ENCODE results near the gene ARRDC3.

ARRDC3 gene

GRCh38 chr5:91373006-91373405, 10.1 kb downstream of the ARRDC3 start:
- H3K36me3 ChIP-seq (ENCODE audit: control insufficient read depth, insufficient read depth, low read length, severe bottlenecking) = peaks cover 100% of the 10 kb centered on the region
- no peaks in the 10 kb centered on the region for H3K27me3 ChIP-seq (replicated peaks; ENCODE audit: control insufficient read depth, insufficient read depth, low read length)
- H3K4me1 ChIP-seq (ENCODE audit: control insufficient read depth, insufficient read depth, low read length) = peaks cover 54% of the 10 kb centered on the region
- H3K9ac ChIP-seq (ENCODE audit: low read length) = no peak overlapping the region
- no peaks in the 10 kb centered on the region for H3K9me3 ChIP-seq (ENCODE audit: control insufficient read depth, low read length)
- DNase-seq (ENCODE audit: low read depth) = no peak
- no peak overlapping the region for H3K4me3 ChIP-seq (ENCODE audit: low read length)

GRCh38 chr5:91369480-91369879, 13.6 kb downstream of the ARRDC3 start:
- H3K9ac ChIP-seq (ENCODE audit: low read length) = no peak overlapping the region
- no peak for DNase-seq (ENCODE audit: low read depth)
- H3K4me3 ChIP-seq (ENCODE audit: low read length) = no peak overlapping the region
- H3K27me3 ChIP-seq (replicated peaks; ENCODE audit: control insufficient read depth, insufficient read depth, low read length) = no peaks in the 10 kb centered on the region
- H3K4me1 ChIP-seq (ENCODE audit: control insufficient read depth, insufficient read depth, low read length) = peaks cover 23% of the 10 kb centered on the region
- H3K9me3 ChIP-seq (ENCODE audit: control insufficient read depth, low read length) = no peaks in the 10 kb centered on the region
- peaks cover 69% of the 10 kb centered on the region for H3K36me3 ChIP-seq (ENCODE audit: control insufficient read depth, insufficient read depth, low read length, severe bottlenecking)

- H3K36me3 ChIP-seq (ENCODE audit: control insufficient read depth, insufficient read depth, low read length, severe bottlenecking) = peaks cover 55% of the 10 kb centered on the region
- no peaks in the 10 kb centered on the region for H3K27me3 ChIP-seq (replicated peaks; ENCODE audit: control insufficient read depth, insufficient read depth, low read length)
- peaks cover 25% of the 10 kb centered on the region for H3K4me1 ChIP-seq (ENCODE audit: control insufficient read depth, insufficient read depth, low read length)
- no peak for DNase-seq (ENCODE audit: low read depth)
- H3K9ac ChIP-seq (ENCODE audit: low read length) = no peak overlapping the region
- no peak overlapping the region for H3K4me3 ChIP-seq (ENCODE audit: low read length)
- H3K9me3 ChIP-seq (ENCODE audit: control insufficient read depth, low read length) = no peaks in the 10 kb centered on the region
Measured at GRCh38 chr5:91367908-91368648, 15.0 kb downstream of the ARRDC3 start.

GRCh38 chr5:91367344-91367743, 15.8 kb downstream of the ARRDC3 start:
- no peak overlapping the region for H3K4me3 ChIP-seq (ENCODE audit: low read length)
- no peak overlapping the region for H3K9ac ChIP-seq (ENCODE audit: low read length)
- H3K9me3 ChIP-seq (ENCODE audit: control insufficient read depth, low read length) = no peaks in the 10 kb centered on the region
- no peak for DNase-seq (ENCODE audit: low read depth)
- no peaks in the 10 kb centered on the region for H3K27me3 ChIP-seq (replicated peaks; ENCODE audit: control insufficient read depth, insufficient read depth, low read length)
- peaks cover 19% of the 10 kb centered on the region for H3K4me1 ChIP-seq (ENCODE audit: control insufficient read depth, insufficient read depth, low read length)
- peaks cover 48% of the 10 kb centered on the region for H3K36me3 ChIP-seq (ENCODE audit: control insufficient read depth, insufficient read depth, low read length, severe bottlenecking)

GRCh38 chr5:91366551-91366950, 16.6 kb downstream of the ARRDC3 start:
- H3K4me3 ChIP-seq (ENCODE audit: low read length) = no peak overlapping the region
- H3K4me1 ChIP-seq (ENCODE audit: control insufficient read depth, insufficient read depth, low read length) = peaks cover 15% of the 10 kb centered on the region
- no peaks in the 10 kb centered on the region for H3K27me3 ChIP-seq (replicated peaks; ENCODE audit: control insufficient read depth, insufficient read depth, low read length)
- no peak for DNase-seq (ENCODE audit: low read depth)
- H3K36me3 ChIP-seq (ENCODE audit: control insufficient read depth, insufficient read depth, low read length, severe bottlenecking) = peaks cover 40% of the 10 kb centered on the region
- H3K9ac ChIP-seq (ENCODE audit: low read length) = no peak overlapping the region
- H3K9me3 ChIP-seq (ENCODE audit: control insufficient read depth, low read length) = no peaks in the 10 kb centered on the region

GRCh38 chr5:91365498-91365897, 17.6 kb downstream of the ARRDC3 start:
- peaks cover 14% of the 10 kb centered on the region for H3K4me1 ChIP-seq (ENCODE audit: control insufficient read depth, insufficient read depth, low read length)
- no peak overlapping the region for H3K4me3 ChIP-seq (ENCODE audit: low read length)
- no peaks in the 10 kb centered on the region for H3K27me3 ChIP-seq (replicated peaks; ENCODE audit: control insufficient read depth, insufficient read depth, low read length)
- H3K9ac ChIP-seq (ENCODE audit: low read length) = no peak overlapping the region
- DNase-seq (ENCODE audit: low read depth) = no peak
- peaks cover 29% of the 10 kb centered on the region for H3K36me3 ChIP-seq (ENCODE audit: control insufficient read depth, insufficient read depth, low read length, severe bottlenecking)
- H3K9me3 ChIP-seq (ENCODE audit: control insufficient read depth, low read length) = no peaks in the 10 kb centered on the region

GRCh38 chr5:91362935-91363334, 20.2 kb downstream of the ARRDC3 start:
- DNase-seq (ENCODE audit: low read depth) = no peak
- no peak overlapping the region for H3K4me3 ChIP-seq (ENCODE audit: low read length)

GRCh38 chr5:91361790-91362189, 21.3 kb downstream of the ARRDC3 start:
- H3K9me3 ChIP-seq (ENCODE audit: control insufficient read depth, low read length) = no peaks in the 10 kb centered on the region
- no peak for DNase-seq (ENCODE audit: low read depth)
- H3K4me3 ChIP-seq (ENCODE audit: low read length) = no peak overlapping the region
- no peak overlapping the region for H3K9ac ChIP-seq (ENCODE audit: low read length)
- no peaks in the 10 kb centered on the region for H3K27me3 ChIP-seq (replicated peaks; ENCODE audit: control insufficient read depth, insufficient read depth, low read length)
- peaks cover 2% of the 10 kb centered on the region for H3K4me1 ChIP-seq (ENCODE audit: control insufficient read depth, insufficient read depth, low read length)
- no peaks in the 10 kb centered on the region for H3K36me3 ChIP-seq (ENCODE audit: control insufficient read depth, insufficient read depth, low read length, severe bottlenecking)

More at GRCh38 chr5:91362935-91363334, 20.2 kb downstream of the ARRDC3 start:
- H3K9ac ChIP-seq (ENCODE audit: low read length) = no peak overlapping the region
- no peaks in the 10 kb centered on the region for H3K27me3 ChIP-seq (replicated peaks; ENCODE audit: control insufficient read depth, insufficient read depth, low read length)
- peaks cover 4% of the 10 kb centered on the region for H3K36me3 ChIP-seq (ENCODE audit: control insufficient read depth, insufficient read depth, low read length, severe bottlenecking)
- H3K4me1 ChIP-seq (ENCODE audit: control insufficient read depth, insufficient read depth, low read length) = peaks cover 2% of the 10 kb centered on the region
- H3K9me3 ChIP-seq (ENCODE audit: control insufficient read depth, low read length) = no peaks in the 10 kb centered on the region

- no peak for DNase-seq (ENCODE audit: low read depth)
- no peaks in the 10 kb centered on the region for H3K9me3 ChIP-seq (ENCODE audit: control insufficient read depth, low read length)
- H3K4me3 ChIP-seq (ENCODE audit: low read length) = no peak overlapping the region
- H3K9ac ChIP-seq (ENCODE audit: low read length) = no peak overlapping the region
- no peaks in the 10 kb centered on the region for H3K36me3 ChIP-seq (ENCODE audit: control insufficient read depth, insufficient read depth, low read length, severe bottlenecking)
- peaks cover 2% of the 10 kb centered on the region for H3K4me1 ChIP-seq (ENCODE audit: control insufficient read depth, insufficient read depth, low read length)
- no peaks in the 10 kb centered on the region for H3K27me3 ChIP-seq (replicated peaks; ENCODE audit: control insufficient read depth, insufficient read depth, low read length)
Measured at GRCh38 chr5:91361055-91361701, 21.9 kb downstream of the ARRDC3 start.

GRCh38 chr5:91359962-91360609, 23.0 kb downstream of the ARRDC3 start:
- Histone ChIP-seq H3K27me3 (replicated peaks; ENCODE audit: control insufficient read depth, insufficient read depth, low read length) (no peaks in the 10 kb centered on the region), H3K9ac (ENCODE audit: low read length) (no peak overlapping the region), H3K4me3 (ENCODE audit: low read length) (no peak overlapping the region), H3K36me3 (ENCODE audit: control insufficient read depth, insufficient read depth, low read length, severe bottlenecking) (no peaks in the 10 kb centered on the region), H3K4me1 (ENCODE audit: control insufficient read depth, insufficient read depth, low read length) (peaks cover 2% of the 10 kb centered on the region), H3K9me3 (ENCODE audit: control insufficient read depth, low read length) (no peaks in the 10 kb centered on the region)
- DNase-seq (ENCODE audit: low read depth) = no peak

- no peaks in the 10 kb centered on the region for H3K9me3 ChIP-seq (ENCODE audit: control insufficient read depth, low read length)
- H3K36me3 ChIP-seq (ENCODE audit: control insufficient read depth, insufficient read depth, low read length, severe bottlenecking) = no peaks in the 10 kb centered on the region
- H3K9ac ChIP-seq (ENCODE audit: low read length) = no peak overlapping the region
- H3K4me3 ChIP-seq (ENCODE audit: low read length) = no peak overlapping the region
- no peaks in the 10 kb centered on the region for H3K27me3 ChIP-seq (replicated peaks; ENCODE audit: control insufficient read depth, insufficient read depth, low read length)
- H3K4me1 ChIP-seq (ENCODE audit: control insufficient read depth, insufficient read depth, low read length) = no peaks in the 10 kb centered on the region
- no peak for DNase-seq (ENCODE audit: low read depth)
Measured at GRCh38 chr5:91357806-91358205, 25.3 kb downstream of the ARRDC3 start.

All from adipocyte (in vitro differentiated cells).